ENCODE results near the gene EXOSC3. TPM values are rescaled to one million over a fixed set of nuclear protein-coding genes. Genes with fewer than 3 reads are reported as not detected.

Gene EXOSC3
- total and polyA plus RNA-seq, 2 donors from 2014 or later: 31.6 to 32.3 TPM

GRCh38 chr9:37761511-37761910 lies 23.4 kb downstream of the EXOSC3 start:
- no peak for FAIRE-seq

GRCh38 chr9:37760416-37761161 lies 24.3 kb downstream of the EXOSC3 start:
- intact Hi-C loops (cut with DNase I): no loop called here

More at GRCh38 chr9:37761511-37761910, 23.4 kb downstream of the EXOSC3 start:
- H3K4me1 ChIP-seq (ENCODE audit: control insufficient read depth in 2 of 3, insufficient read depth in 2 of 3, low read depth in 1 of 3, low read length in 3 of 3): no peaks in the 10 kb centered on the region
- no peak overlapping the region for H3K4me3 ChIP-seq (ENCODE audit: low read length in 3 of 3)
- H3K9ac ChIP-seq (ENCODE audit: low read length in 3 of 3): no peak overlapping the region
- intact Hi-C loops (cut with DNase I): no loop called here
- TF ChIP-seq CTCF (IDR thresholded peaks at IDR 0.05; ENCODE audit: borderline replicate concordance, extremely low read depth, insufficient read depth): no peak
- no peaks in the 10 kb centered on the region for H3K27me3 ChIP-seq (ENCODE audit: control insufficient read depth, insufficient read depth, low read length)
- no peaks in the 10 kb centered on the region for H3K9me3 ChIP-seq (ENCODE audit: control insufficient read depth in 2 of 3, insufficient read depth in 1 of 3, low read length in 3 of 3)
- peaks cover 0 to 2% (median 0%) of the 10 kb centered on the region in 3 donors for H3K36me3 ChIP-seq (ENCODE audit: control insufficient read depth in 2 of 3, insufficient read depth in 3 of 3, low read length in 3 of 3)
- no peak for DNase-seq
- H3K27ac ChIP-seq (ENCODE audit: low read depth in 2 of 2, low read length in 2 of 2): no peak overlapping the region

DNA sequence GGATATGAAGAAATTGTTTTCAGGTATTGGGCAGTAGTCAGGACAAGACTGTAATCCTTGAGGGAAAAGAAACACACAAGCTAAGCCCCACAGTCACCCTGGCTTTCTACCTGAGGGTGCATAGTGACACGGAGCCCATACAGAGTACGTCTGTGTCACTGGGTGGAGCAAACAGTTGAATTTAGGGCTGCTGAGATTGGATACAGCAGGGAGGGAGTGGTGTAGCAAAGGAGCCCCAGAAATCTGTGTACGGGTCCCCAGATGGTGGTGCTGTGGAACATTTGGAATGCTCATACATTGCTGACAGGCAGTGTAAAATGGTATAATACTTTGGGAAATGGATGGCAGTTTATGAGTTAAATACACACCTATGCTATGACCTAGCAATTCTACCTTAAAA lies 26.1 kb downstream of the EXOSC3 start:
- Histone ChIP-seq H3K27me3 (ENCODE audit: control insufficient read depth, insufficient read depth, low read length) (no peaks in the 10 kb centered on the region), H3K4me3 (ENCODE audit: low read length in 3 of 3) (no peak overlapping the region), H3K36me3 (ENCODE audit: control insufficient read depth in 2 of 3, insufficient read depth in 3 of 3, low read length in 3 of 3) (no peaks in the 10 kb centered on the region), H3K9me3 (ENCODE audit: control insufficient read depth in 2 of 3, insufficient read depth in 1 of 3, low read length in 3 of 3) (no peaks in the 10 kb centered on the region), H3K9ac (ENCODE audit: low read length in 3 of 3) (no peak overlapping the region), H3K27ac (ENCODE audit: low read depth in 2 of 2, low read length in 2 of 2) (no peak overlapping the region), H3K4me1 (ENCODE audit: control insufficient read depth in 2 of 3, insufficient read depth in 2 of 3, low read depth in 1 of 3, low read length in 3 of 3) (peaks cover 2 to 5% (median 4%) of the 10 kb centered on the region in 3 donors)
- DNase-seq: no peak
- FAIRE-seq: no peak
- intact Hi-C loops (cut with DNase I): no loop called here
- no peak for TF ChIP-seq CTCF (IDR thresholded peaks at IDR 0.05; ENCODE audit: borderline replicate concordance, extremely low read depth, insufficient read depth)

More at GRCh38 chr9:37760416-37761161, 24.3 kb downstream of the EXOSC3 start:
- Histone ChIP-seq H3K9me3 (ENCODE audit: control insufficient read depth in 2 of 3, insufficient read depth in 1 of 3, low read length in 3 of 3) (no peaks in the 10 kb centered on the region), H3K9ac (ENCODE audit: low read length in 3 of 3) (no peak overlapping the region), H3K4me3 (ENCODE audit: low read length in 3 of 3) (no peak overlapping the region), H3K36me3 (ENCODE audit: control insufficient read depth in 2 of 3, insufficient read depth in 3 of 3, low read length in 3 of 3) (peaks cover 0 to 2% (median 0%) of the 10 kb centered on the region in 3 donors), H3K27me3 (ENCODE audit: control insufficient read depth, insufficient read depth, low read length) (no peaks in the 10 kb centered on the region), H3K27ac (ENCODE audit: low read depth in 2 of 2, low read length in 2 of 2) (no peak overlapping the region), H3K4me1 (ENCODE audit: control insufficient read depth in 2 of 3, insufficient read depth in 2 of 3, low read depth in 1 of 3, low read length in 3 of 3) (no peaks in the 10 kb centered on the region)
- no peak for FAIRE-seq
- TF ChIP-seq CTCF (IDR thresholded peaks at IDR 0.05; ENCODE audit: borderline replicate concordance, extremely low read depth, insufficient read depth): no peak
- no peak for DNase-seq

Data from kidney (tissue), 14 donors.